HCT116 (cell line): ENCODE results near the gene EDEM1. TPM values are rescaled to one million over a fixed set of nuclear protein-coding genes. Genes with fewer than 3 reads are reported as not detected.

ENCODE experiments used
- ATAC-seq: fragments of 200-7000 bp; cut with Tn5 transposase; 2 replicates; pipeline ENCODE4 v1.9.1; 2020; ENCODE audit warnings: mild to moderate bottlenecking, moderate library complexity
- BruUV-seq: library from RNA; stranded (reverse); fragments of 400-500 nt; replicated peaks from 2 replicates; lab custom pipeline; 2021; lab: Mats Ljungman, UMichigan
- CTCF ChIA-PET: fragments of 300-600 bp; sonication (Branson Sonifier 250); formaldehyde crosslinking; loops from one replicate; lab custom pipeline; 2021; ENCODE audit warnings: antibody characterized with exemption; lab: Charles Lee
- POLR2A ChIA-PET: fragments of 300-600, 350-600 bp; sonication (Branson Sonifier 250); formaldehyde crosslinking; loops from one replicate; lab custom pipeline; 2021; ENCODE audit warnings: antibody characterized with exemption; lab: Charles Lee
- RAD21 ChIA-PET, 2 experiments: fragments of 300-600 bp; sonication (Branson Sonifier 250); formaldehyde crosslinking; loops; one replicate each; lab custom pipeline; 2023; ENCODE audit warnings: low total read pairs in 2 of 2; ENCODE audit not compliant: uncharacterized antibody in 2 of 2, unreplicated experiment in 2 of 2, low non-redundant PET in 1 of 2; lab: Charles Lee
- DNase-seq: peaks from one replicate; pipeline ENCODE4 v3.0.0-alpha.2; 2010; ENCODE audit warnings: low read depth, low spot score
- H2AFZ ChIP-seq: fragments of 200-600 bp; shearing (Covaris generic), sonication (generic); 2 replicates; pipeline ENCODE4 v1.6.1; 2017; ENCODE audit warnings: low read depth, mixed run types, mixed read lengths, antibody characterized with exemption, low read length; ENCODE audit not compliant: poor library complexity, severe bottlenecking
- H3K27ac ChIP-seq: 2 replicates; pipeline ENCODE4 v1.5.1; 2012; ENCODE audit warnings: low read depth, low read length
- H3K27me3 ChIP-seq: fragments of 200-600 bp; sonication (generic); 2 replicates; pipeline ENCODE4 v1.6.1; 2016; ENCODE audit warnings: mixed run types, low read length, mixed read lengths; ENCODE audit not compliant: insufficient read depth
- H3K36me3 ChIP-seq, 2 experiments: fragments of 200-500 bp in 1 of 2; fragments of 200-600 bp in 1 of 2; sonication (Bioruptor generic) in 1 of 2; sonication (generic) in 1 of 2; 2 replicates each; pipeline versions ENCODE4 v1.5.1 to v1.6.1; 2014 to 2016; ENCODE audit warnings: low read length in 2 of 2, inconsistent platforms in 1 of 2, mixed read lengths in 1 of 2, mixed run types in 1 of 2; ENCODE audit not compliant: insufficient read depth in 2 of 2, control insufficient read depth in 1 of 2
- H3K4me1 ChIP-seq, 2 experiments: fragments of 200-600 bp in 1 of 2; sonication (generic) in 1 of 2; 2 replicates each; pipeline versions ENCODE4 v1.5.1 to v1.6.1; 2012 to 2017; ENCODE audit warnings: low read length in 2 of 2, inconsistent platforms in 1 of 2, mild to moderate bottlenecking in 1 of 2, mixed read lengths in 1 of 2, mixed run types in 1 of 2, moderate library complexity in 1 of 2; ENCODE audit not compliant: insufficient read depth in 2 of 2, control insufficient read depth in 1 of 2
- H3K4me2 ChIP-seq: fragments of 200-600 bp; sonication (generic); 2 replicates; pipeline ENCODE4 v1.6.1; 2017; ENCODE audit warnings: mixed run types, low read length, mixed read lengths
- H3K4me3 ChIP-seq, 2 experiments: fragments of 200-600 bp in 1 of 2; sonication (generic) in 1 of 2; replicated peaks in 1 of 2; 2 replicates each; pipeline ENCODE4 v1.5.1; 2011 to 2016; ENCODE audit warnings: low read length in 2 of 2, control low read depth in 1 of 2, low read depth in 1 of 2, mild to moderate bottlenecking in 1 of 2, mixed read lengths in 1 of 2, mixed run types in 1 of 2
- H3K79me2 ChIP-seq: fragments of 200-600 bp; sonication (generic); 2 replicates; pipeline ENCODE4 v1.6.1; 2017; ENCODE audit warnings: mild to moderate bottlenecking, mixed run types, low read length, moderate library complexity, mixed read lengths; ENCODE audit not compliant: insufficient read depth
- H3K9ac ChIP-seq: fragments of 200-600 bp; sonication (generic); 2 replicates; pipeline ENCODE4 v1.6.1; 2016; ENCODE audit warnings: low read length, mixed read lengths
- H3K9me2 ChIP-seq: fragments of 200-600 bp; sonication (generic), shearing (Covaris generic); 2 replicates; pipeline ENCODE4 v1.6.1; 2017; ENCODE audit warnings: mixed run types, mild to moderate bottlenecking, moderate library complexity; ENCODE audit not compliant: insufficient read depth
- H3K9me3 ChIP-seq, 2 experiments: fragments of 200-500 bp in 1 of 2; fragments of 200-600 bp in 1 of 2; sonication (Bioruptor generic) in 1 of 2; sonication (generic) in 1 of 2; 2 replicates each; pipeline ENCODE4 v1.6.1; 2014 to 2017; ENCODE audit warnings: low read length in 2 of 2, mixed read lengths in 2 of 2, inconsistent platforms in 1 of 2, low read depth in 1 of 2, mild to moderate bottlenecking in 1 of 2, mixed run types in 1 of 2, moderate library complexity in 1 of 2; ENCODE audit not compliant: control insufficient read depth in 1 of 2, insufficient read depth in 1 of 2
- H4K20me1 ChIP-seq: fragments of 200-600 bp; sonication (generic), shearing (Covaris generic); 2 replicates; pipeline ENCODE4 v1.6.1; 2017; ENCODE audit warnings: mixed run types, mild to moderate bottlenecking, moderate library complexity; ENCODE audit not compliant: insufficient read depth
- CBX3 ChIP-seq: IDR thresholded peaks from 2 replicates; pipeline ENCODE4 v1.6.1; 2012; ENCODE audit warnings: low read depth
- EGR1 ChIP-seq: IDR thresholded peaks from 2 replicates; pipeline ENCODE4 v1.6.1; 2012; ENCODE audit warnings: low read depth
- ELF1 ChIP-seq: IDR thresholded peaks from 2 replicates; pipeline ENCODE4 v1.6.1; 2012; ENCODE audit warnings: low read depth, borderline replicate concordance
- EZH2 ChIP-seq: fragments of 200-600 bp; sonication (generic); IDR thresholded peaks from 2 replicates; pipeline ENCODE4 v1.6.1; 2017; ENCODE audit warnings: antibody characterized with exemption, mixed run types
- EZH2phosphoT487 ChIP-seq: fragments of 200-600 bp; IDR thresholded peaks from 2 replicates; pipeline ENCODE4 v1.6.1; 2018; ENCODE audit warnings: antibody characterized with exemption, borderline replicate concordance
- JUND ChIP-seq: IDR thresholded peaks from 2 replicates; pipeline ENCODE4 v1.6.1; 2012
- POLR2A ChIP-seq: IDR thresholded peaks from 2 replicates; pipeline ENCODE4 v1.7.0; 2011; ENCODE audit warnings: borderline replicate concordance; ENCODE audit not compliant: insufficient read depth, insufficient read length; ENCODE audit errors: extremely low read depth
- POLR2AphosphoS5 ChIP-seq: IDR thresholded peaks from 2 replicates; pipeline ENCODE4 v1.6.1; 2011; ENCODE audit warnings: mild to moderate bottlenecking, low read depth, low read length, moderate library complexity
- RAD21 ChIP-seq: IDR thresholded peaks from 2 replicates; pipeline ENCODE4 v1.6.1; 2012; ENCODE audit warnings: low read depth, mild to moderate bottlenecking
- SIN3A ChIP-seq: IDR thresholded peaks from 2 replicates; pipeline ENCODE4 v1.6.1; 2012; ENCODE audit warnings: low read depth
- SP1 ChIP-seq: IDR thresholded peaks from 2 replicates; pipeline ENCODE4 v1.6.1; 2012; ENCODE audit warnings: low read depth
- SRF ChIP-seq: IDR thresholded peaks from 2 replicates; pipeline ENCODE4 v1.6.1; 2012; ENCODE audit warnings: low read depth
- TCF7L2 ChIP-seq: IDR thresholded peaks from 2 replicates; pipeline ENCODE4 v1.7.0; 2011; ENCODE audit warnings: borderline replicate concordance, inconsistent platforms; ENCODE audit not compliant: insufficient read depth, insufficient read length; ENCODE audit errors: extremely low read depth
- YY1 ChIP-seq: IDR thresholded peaks from 2 replicates; pipeline ENCODE4 v1.6.1; 2011; ENCODE audit warnings: low read length, low read depth, moderate library complexity, mild to moderate bottlenecking; ENCODE audit not compliant: insufficient replicate concordance; ENCODE audit errors: extremely low read depth
- ZFX ChIP-seq: fragments of 450-650 bp; IDR thresholded peaks from 2 replicates; pipeline ENCODE4 v1.6.1; 2017
- ZNF274 ChIP-seq: fragments of 200-500 bp; sonication (Bioruptor generic); IDR thresholded peaks from 2 replicates; pipeline ENCODE4 v1.6.1; 2014; ENCODE audit warnings: mild to moderate bottlenecking, low read depth, low read length, inconsistent platforms
- intact Hi-C: fragments of 100-400 bp; cut with micrococcal nuclease; formaldehyde crosslinking; loops from 2 replicates; pipeline ENCODE4 v1.10.0; 2022
- total RNA-seq: library from RNA; stranded (reverse); gene quantifications from one replicate; pipeline ENCODE4 v1.2.1, GENCODE V29; 2021; ENCODE audit not compliant: unreplicated experiment
- TF ChIP-seq, protein P1 (sequence below): IDR thresholded peaks from 2 replicates; pipeline ENCODE4 v1.6.1; 2011; ENCODE audit warnings: mild to moderate bottlenecking, low read length, moderate library complexity; ENCODE audit not compliant: insufficient replicate concordance; ENCODE audit errors: extremely low read depth

EDEM1 gene
- total RNA-seq, 1 experiment from 2014 or later = 23.7 TPM

DNA sequence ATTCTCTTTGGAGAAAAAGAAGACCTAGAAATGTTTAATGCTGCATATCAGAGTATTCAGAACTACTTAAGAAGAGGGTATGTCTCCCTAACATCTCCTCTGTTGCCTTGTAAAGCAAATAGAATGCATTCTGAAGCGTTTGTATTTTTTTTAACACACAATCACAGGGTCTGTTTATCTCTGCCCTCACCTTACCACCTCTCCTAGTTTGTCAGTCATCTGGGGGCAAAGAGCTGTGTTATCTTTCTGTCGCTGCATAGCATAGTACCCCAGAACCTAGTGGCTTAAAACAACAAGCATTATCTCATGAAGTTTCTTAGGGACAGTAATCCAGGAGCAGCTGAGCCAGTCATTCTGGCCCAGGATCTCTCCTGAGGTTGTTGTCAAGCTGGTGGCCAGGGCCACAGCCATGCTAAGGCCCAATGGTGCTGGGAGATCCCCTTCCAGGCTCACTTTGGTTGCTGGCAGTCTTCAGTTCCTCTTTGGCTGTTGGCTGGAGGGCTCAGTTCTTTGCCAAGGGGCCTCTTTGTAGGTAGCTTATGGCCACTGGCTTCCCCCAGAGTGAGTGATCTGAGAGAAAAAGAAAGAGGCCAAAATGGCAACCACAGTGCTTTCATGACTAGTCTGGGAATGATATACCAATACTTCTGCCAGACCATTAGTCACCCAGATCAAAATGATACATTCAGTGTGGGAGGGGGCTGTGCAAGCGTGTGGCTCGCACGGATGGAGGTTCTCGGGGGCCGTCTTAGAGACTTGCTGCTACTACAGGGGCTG is 17.8 kb downstream of the EDEM1 start:
- DNase-seq (no peak), ATAC-seq (no peak)
- intact Hi-C loops = no loop called here
- Histone ChIP-seq H3K9ac (no peak overlapping the region), H3K27me3 (no peaks in the 10 kb centered on the region), H3K9me2 (no peaks in the 10 kb centered on the region), H3K9me3 (no peaks in the 10 kb centered on the region), H4K20me1 (no peaks in the 10 kb centered on the region), H3K4me3 (no peak overlapping the region), H3K4me1 (no peaks in the 10 kb centered on the region), H3K79me2 (no peaks in the 10 kb centered on the region), H2AFZ (no peak overlapping the region), H3K36me3 (peaks cover 37 to 38% of the 10 kb centered on the region in 2 experiments; a peak in 3 of 4 replicates), H3K27ac (no peak overlapping the region), H3K4me2 (no peak overlapping the region)
- BruUV-seq = no TSS peak
- ChIA-PET CTCF (no interaction called here), POLR2A (no interaction called here), RAD21 (no interaction called here)
- TF ChIP-seq TCF7L2 = no peak
- no peak for TF ChIP-seq SIN3A
- TF ChIP-seq EZH2phosphoT487 = no peak
- TF ChIP-seq JUND = no peak
- TF ChIP-seq ELF1 = no peak
- no peak for TF ChIP-seq POLR2AphosphoS5
- TF ChIP-seq POLR2A = no peak

DNA sequence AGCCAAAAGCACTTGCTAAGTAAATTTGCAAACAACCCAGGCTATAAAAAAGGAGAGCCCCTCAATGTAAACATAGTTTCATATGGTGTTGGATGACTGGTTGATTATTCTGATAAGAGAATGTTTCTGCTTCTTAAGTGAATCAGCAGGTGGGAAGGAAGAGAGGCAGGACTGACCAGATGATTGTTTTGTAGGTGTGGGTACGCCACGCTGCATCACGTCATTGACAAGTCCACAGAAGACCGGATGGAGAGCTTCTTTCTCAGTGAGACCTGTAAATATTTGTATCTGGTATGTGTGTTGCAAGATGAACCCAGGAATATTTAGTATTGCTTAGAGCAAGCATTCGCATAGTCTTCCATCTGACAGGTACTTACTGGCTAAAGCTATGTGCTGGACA is 23.4 kb downstream of the EDEM1 start:
- peaks cover 32 to 61% of the 10 kb centered on the region in 2 experiments; a peak in 3 of 4 replicates for H3K36me3 ChIP-seq
- H2AFZ ChIP-seq = no peak overlapping the region
- H3K4me1 ChIP-seq = no peaks in the 10 kb centered on the region
- POLR2A ChIA-PET = no interaction called here
- ATAC-seq (no peak), DNase-seq (no peak)
- no peak overlapping the region for H3K4me2 ChIP-seq
- H3K27ac ChIP-seq = no peak overlapping the region
- no peak overlapping the region for H3K9ac ChIP-seq
- CTCF ChIA-PET = no interaction called here
- H3K27me3 ChIP-seq = no peaks in the 10 kb centered on the region
- intact Hi-C loops = no loop called here
- RAD21 ChIA-PET = no interaction called here
- BruUV-seq = no TSS peak
- no peaks in the 10 kb centered on the region for H3K9me2 ChIP-seq
- H3K4me3 ChIP-seq = no peak overlapping the region
- no peaks in the 10 kb centered on the region for H3K9me3 ChIP-seq
- H4K20me1 ChIP-seq = no peaks in the 10 kb centered on the region
- no peaks in the 10 kb centered on the region for H3K79me2 ChIP-seq
- TF ChIP-seq RAD21 (no peak), SIN3A (no peak), EGR1 (no peak), ELF1 (no peak), CBX3 (no peak), TCF7L2 (no peak), SRF (no peak), POLR2AphosphoS5 (no peak), YY1 (no peak), SP1 (no peak), ZNF274 (no peak), EZH2phosphoT487 (no peak), EZH2 (no peak), ZFX (no peak), POLR2A (no peak)
- TF ChIP-seq, protein P1, sequence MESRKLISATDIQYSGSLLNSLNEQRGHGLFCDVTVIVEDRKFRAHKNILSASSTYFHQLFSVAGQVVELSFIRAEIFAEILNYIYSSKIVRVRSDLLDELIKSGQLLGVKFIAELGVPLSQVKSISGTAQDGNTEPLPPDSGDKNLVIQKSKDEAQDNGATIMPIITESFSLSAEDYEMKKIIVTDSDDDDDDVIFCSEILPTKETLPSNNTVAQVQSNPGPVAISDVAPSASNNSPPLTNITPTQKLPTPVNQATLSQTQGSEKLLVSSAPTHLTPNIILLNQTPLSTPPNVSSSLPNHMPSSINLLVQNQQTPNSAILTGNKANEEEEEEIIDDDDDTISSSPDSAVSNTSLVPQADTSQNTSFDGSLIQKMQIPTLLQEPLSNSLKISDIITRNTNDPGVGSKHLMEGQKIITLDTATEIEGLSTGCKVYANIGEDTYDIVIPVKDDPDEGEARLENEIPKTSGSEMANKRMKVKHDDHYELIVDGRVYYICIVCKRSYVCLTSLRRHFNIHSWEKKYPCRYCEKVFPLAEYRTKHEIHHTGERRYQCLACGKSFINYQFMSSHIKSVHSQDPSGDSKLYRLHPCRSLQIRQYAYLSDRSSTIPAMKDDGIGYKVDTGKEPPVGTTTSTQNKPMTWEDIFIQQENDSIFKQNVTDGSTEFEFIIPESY = no peak
